ENCODE results near the gene FKBP4. TPM values are rescaled to one million over a fixed set of nuclear protein-coding genes. Genes with fewer than 3 reads are reported as not detected.
A peak's percentile ranks its signal among the peaks of the same experiment; 100 is the strongest.

FKBP4 gene
- total and polyA plus RNA-seq, 2 of the 13 experiments (the other 11 are each of a cell fraction or from before 2014, with no cell fraction given), result 25.7 to 66.1 TPM

DNA sequence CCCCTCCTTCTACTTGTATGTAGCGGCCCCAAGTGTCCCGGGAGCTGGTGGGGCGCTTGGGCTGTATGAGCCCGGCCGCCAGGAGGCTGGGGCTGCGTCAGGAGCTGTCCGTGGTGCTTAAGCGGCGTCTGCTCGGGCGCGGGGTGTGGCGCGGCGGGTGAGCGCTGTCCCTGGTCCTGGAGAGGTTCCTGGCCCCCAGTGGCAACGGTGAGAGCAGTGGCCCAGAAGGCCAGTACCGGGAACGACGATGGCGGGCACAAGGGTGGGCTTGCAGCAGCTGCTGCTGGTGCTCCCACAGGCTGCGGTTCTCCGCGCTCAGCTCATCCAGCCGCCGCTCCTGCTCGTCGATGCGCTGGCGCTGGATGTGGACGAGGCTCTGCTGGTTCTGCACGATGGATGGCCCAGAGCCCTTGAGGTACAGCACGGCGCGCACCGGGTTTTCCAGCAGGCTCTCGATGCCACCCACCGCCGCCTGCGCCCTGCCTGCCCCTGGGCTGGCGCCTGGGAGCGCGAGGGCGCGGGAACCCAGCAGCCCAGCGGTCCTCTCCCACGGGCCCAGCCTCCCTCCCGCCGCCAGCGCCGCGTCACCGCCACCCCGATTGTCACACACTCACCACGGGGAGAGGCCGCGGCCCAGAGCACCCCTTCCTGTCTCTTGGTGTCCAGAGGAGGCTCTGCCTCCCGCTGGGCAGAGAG lies 41.9 kb upstream of the FKBP4 start (continued):
- TF ChIP-seq ZNF646 (CRISPR knock-in tag; IDR thresholded peaks at IDR 0.05), result peak; percentile 90
- TF ChIP-seq ZNF362 (CRISPR knock-in tag; IDR thresholded peaks at IDR 0.05; ENCODE audit: borderline replicate concordance), result peak; percentile 83
- peak; percentile 98 for TF ChIP-seq MYNN (CRISPR knock-in tag; IDR thresholded peaks at IDR 0.05; ENCODE audit: low read depth)
- TF ChIP-seq RBAK (CRISPR knock-in tag; IDR thresholded peaks at IDR 0.05), result peak; percentile 93; the same call in 1 of the 2 replicates
- peak; percentile 100 for TF ChIP-seq ZNF431 (CRISPR knock-in tag; IDR thresholded peaks at IDR 0.05; ENCODE audit: borderline replicate concordance, low read depth)
- peak; percentile 98 for TF ChIP-seq ZMYM4 (CRISPR knock-in tag; IDR thresholded peaks at IDR 0.05)
- TF ChIP-seq PRDM10 (CRISPR knock-in tag; IDR thresholded peaks at IDR 0.05; ENCODE audit: low read depth), result peak; percentile 92
- no peak for TF ChIP-seq PCBP2 (optimal IDR thresholded peaks at IDR 0.05; ENCODE audit: low read depth, low read length, poor library complexity, severe bottlenecking)
- TF ChIP-seq FOXJ3 (CRISPR knock-in tag; IDR thresholded peaks at IDR 0.05; ENCODE audit: borderline replicate concordance), result peak; percentile 89
- peak; percentile 100 for TF ChIP-seq GLI4 (CRISPR knock-in tag; IDR thresholded peaks at IDR 0.05; ENCODE audit: borderline replicate concordance)
- peak; percentile 100 for TF ChIP-seq ZNF790 (CRISPR knock-in tag; IDR thresholded peaks at IDR 0.05; ENCODE audit: borderline replicate concordance)
- TF ChIP-seq, protein P1, sequence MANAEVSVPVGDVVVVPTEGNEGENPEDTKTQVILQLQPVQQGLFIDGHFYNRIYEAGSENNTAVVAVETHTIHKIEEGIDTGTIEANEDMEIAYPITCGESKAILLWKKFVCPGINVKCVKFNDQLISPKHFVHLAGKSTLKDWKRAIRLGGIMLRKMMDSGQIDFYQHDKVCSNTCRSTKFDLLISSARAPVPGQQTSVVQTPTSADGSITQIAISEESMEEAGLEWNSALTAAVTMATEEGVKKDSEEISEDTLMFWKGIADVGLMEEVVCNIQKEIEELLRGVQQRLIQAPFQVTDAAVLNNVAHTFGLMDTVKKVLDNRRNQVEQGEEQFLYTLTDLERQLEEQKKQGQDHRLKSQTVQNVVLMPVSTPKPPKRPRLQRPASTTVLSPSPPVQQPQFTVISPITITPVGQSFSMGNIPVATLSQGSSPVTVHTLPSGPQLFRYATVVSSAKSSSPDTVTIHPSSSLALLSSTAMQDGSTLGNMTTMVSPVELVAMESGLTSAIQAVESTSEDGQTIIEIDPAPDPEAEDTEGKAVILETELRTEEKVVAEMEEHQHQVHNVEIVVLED (CRISPR knock-in tag; IDR thresholded peaks at IDR 0.05; ENCODE audit: borderline replicate concordance), result peak; percentile 82
- no peak for TF ChIP-seq FOXA1 (IDR thresholded peaks at IDR 0.05)
- TF ChIP-seq FOXA1 (CRISPR knock-in tag; IDR thresholded peaks at IDR 0.05), result peak; percentile 68

Measured in HepG2 (cell line).